Measurements from ENCODE around the gene DLEC1. TPM values are rescaled to one million over a fixed set of nuclear protein-coding genes. Genes with fewer than 3 reads are reported as not detected.

Gene DLEC1, protein sequence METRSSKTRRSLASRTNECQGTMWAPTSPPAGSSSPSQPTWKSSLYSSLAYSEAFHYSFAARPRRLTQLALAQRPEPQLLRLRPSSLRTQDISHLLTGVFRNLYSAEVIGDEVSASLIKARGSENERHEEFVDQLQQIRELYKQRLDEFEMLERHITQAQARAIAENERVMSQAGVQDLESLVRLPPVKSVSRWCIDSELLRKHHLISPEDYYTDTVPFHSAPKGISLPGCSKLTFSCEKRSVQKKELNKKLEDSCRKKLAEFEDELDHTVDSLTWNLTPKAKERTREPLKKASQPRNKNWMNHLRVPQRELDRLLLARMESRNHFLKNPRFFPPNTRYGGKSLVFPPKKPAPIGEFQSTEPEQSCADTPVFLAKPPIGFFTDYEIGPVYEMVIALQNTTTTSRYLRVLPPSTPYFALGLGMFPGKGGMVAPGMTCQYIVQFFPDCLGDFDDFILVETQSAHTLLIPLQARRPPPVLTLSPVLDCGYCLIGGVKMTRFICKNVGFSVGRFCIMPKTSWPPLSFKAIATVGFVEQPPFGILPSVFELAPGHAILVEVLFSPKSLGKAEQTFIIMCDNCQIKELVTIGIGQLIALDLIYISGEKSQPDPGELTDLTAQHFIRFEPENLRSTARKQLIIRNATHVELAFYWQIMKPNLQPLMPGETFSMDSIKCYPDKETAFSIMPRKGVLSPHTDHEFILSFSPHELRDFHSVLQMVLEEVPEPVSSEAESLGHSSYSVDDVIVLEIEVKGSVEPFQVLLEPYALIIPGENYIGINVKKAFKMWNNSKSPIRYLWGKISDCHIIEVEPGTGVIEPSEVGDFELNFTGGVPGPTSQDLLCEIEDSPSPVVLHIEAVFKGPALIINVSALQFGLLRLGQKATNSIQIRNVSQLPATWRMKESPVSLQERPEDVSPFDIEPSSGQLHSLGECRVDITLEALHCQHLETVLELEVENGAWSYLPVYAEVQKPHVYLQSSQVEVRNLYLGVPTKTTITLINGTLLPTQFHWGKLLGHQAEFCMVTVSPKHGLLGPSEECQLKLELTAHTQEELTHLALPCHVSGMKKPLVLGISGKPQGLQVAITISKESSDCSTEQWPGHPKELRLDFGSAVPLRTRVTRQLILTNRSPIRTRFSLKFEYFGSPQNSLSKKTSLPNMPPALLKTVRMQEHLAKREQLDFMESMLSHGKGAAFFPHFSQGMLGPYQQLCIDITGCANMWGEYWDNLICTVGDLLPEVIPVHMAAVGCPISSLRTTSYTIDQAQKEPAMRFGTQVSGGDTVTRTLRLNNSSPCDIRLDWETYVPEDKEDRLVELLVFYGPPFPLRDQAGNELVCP (N-terminal part only)
- 3.0 TPM for total RNA-seq

DNA sequence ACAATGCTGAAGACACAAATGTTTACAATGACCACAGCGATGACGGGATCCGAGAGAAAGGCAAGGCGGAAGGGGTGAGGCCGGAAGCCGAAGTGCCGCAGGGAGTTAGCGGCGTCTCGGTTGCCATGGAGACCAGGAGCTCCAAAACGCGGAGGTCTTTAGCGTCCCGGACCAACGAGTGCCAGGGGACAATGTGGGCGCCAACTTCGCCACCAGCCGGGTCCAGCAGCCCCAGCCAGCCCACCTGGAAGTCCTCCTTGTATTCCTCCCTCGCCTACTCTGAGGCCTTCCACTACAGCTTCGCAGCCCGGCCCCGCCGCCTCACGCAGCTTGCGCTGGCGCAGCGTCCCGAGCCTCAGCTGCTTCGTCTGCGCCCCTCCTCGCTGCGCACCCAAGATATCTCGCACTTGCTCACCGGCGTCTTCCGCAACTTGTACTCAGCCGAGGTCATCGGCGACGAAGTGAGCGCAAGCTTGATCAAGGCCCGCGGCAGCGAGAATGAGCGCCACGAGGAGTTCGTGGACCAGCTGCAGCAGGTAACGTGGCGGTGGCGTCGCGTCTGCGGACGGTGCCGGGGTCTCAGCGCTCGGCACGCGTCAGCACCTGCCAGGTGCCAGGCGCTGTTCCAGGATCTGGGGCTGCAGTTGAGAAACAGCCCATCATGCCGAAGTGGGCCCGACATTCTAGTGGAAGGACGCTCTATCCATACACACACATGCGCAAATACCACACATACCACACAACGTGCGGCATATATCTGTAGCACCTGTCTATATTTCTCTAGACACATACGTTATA lies at the start of gene DLEC1:
Gene DLEC1, plus strand, starts transcription at position 108 of the 798 bp plus-strand sequence. Its CDS starts 18 bp downstream, at position 126.

DNA sequence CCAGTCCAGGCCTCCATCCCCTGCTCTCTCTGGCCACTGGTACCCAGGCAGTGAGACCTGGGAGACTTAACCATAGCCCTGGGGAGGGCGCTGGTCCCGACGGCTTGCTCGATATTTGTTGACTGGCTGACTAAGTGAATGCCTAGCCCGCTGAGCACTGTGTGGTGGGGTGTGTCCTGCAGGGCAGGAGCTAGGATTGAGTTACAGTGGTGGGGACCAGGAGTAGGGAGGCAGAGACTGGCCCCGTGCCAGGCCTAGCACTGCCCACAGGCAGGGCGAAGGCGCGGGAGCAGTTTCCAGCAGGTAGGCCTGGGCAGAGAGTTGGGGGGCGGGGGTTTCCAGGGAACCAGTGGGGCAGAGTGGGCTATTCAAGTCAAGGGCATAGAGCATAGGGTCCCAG lies 48.5 kb upstream of the DLEC1 start, which contains the start of gene VILL:
Gene VILL, plus strand, starts transcription at position 260 of the 400 bp plus-strand sequence. CDS start 2,887 bp downstream, outside the sequence.

DNA sequence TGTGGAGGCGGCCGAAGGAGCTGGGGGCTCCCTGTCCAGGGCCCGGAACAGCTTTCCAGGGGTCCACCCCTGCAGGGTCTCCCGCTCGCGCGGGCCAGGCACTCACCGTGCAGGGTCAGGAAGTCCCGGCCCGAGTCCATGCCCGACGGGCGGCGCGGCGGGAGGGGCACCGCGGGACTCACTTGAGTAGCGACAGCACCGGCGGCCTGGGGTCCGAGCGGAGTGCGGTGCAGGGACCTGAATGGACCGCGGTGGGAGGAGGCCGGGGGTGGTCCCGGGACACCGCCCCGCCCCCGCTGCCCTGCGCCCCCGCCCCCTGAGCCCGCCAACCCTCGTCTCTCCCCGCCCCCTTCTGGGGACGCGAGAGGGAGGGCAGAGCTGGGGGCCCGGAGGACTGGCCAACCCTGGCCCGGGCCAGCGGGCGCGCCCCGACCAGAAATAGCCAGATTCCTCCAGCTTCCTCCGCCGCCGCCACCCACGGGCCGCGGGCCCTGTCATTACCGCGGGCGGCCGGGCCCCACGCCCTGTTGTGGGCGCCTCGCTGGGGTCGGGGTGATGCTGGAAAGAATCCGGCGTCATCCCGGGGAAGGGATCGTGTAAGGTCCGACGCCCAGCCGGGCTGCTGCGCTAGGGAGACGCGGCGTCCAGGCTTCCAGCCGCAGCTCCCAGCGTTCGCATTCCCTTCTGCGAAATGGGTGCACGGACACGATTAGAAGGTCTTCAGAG lies 9.4 kb upstream of the DLEC1 start, which contains the start of gene PLCD1:
Gene PLCD1, minus strand, starts transcription at position 243 of the 726 bp plus-strand sequence. Its CDS starts 103 bp downstream, at position 140.

DNA sequence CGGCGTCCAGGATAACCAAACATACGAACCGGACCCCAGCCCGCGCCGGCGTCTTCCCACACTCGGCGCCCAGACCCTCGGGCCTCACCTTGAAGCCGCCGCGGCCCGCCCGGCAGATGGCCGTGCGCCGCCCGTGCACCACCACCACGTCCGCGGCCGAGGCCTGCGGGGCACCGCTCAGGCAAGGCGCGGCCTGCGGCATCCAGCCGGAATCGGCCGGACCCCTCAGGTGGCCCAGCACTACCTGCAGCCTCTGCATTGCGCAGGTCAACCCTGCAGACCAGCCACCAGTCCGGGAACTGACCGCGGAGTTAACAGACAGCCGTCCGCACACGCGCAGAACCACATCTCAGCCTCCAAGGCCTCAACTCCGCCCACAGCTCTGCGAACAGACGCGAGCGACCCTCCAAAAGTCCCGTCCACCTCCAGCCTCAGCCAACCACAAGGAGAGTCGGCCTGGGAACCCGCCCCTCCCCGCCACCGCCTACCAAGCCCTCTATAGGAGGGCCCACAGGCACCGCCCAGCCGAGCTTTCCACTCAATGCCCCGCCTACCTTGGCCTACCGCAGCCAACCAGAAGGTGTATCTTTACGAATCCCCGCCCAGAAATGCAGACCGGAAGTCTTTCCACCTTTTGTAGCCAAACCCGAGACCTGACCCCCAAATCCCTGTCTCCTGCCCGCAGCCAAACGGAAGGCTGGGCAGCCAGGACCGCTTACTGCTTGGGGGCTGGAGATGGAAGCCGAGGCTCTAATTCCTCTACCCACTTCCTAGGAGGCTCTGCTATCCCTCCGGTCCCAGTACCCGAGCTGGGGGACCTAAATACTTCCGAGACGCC lies 98.0 kb downstream of the DLEC1 start, which contains the start of gene ACAA1:
Gene ACAA1, minus strand, starts transcription at position 351 of the 838 bp plus-strand sequence. Its CDS starts 92 bp downstream, at position 259.

DNA sequence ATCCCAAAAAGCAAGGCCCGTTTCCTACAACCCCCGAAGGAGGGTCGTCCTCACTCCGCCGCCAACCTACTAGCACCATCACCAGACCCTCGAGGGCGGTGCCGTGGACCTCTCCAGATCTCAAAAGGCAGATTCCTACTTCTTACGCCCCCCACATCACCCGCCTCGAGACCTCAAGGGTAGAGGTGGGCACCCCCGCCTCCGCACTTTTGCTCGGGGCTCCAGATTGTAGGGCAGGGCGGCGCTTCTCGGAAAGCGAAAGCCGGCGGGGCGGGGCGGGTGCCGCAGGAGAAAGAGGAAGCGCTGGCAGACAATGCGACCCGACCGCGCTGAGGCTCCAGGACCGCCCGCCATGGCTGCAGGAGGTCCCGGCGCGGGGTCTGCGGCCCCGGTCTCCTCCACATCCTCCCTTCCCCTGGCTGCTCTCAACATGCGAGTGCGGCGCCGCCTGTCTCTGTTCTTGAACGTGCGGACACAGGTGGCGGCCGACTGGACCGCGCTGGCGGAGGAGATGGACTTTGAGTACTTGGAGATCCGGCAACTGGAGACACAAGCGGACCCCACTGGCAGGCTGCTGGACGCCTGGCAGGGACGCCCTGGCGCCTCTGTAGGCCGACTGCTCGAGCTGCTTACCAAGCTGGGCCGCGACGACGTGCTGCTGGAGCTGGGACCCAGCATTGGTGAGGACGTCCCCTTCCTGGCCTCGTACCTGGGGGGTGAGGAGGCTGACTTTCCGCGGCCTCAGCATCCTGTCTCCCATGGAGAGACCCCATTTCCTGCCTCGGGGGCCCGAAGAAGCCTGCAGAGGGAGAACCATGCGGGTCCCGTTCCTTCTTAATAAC lies 99.6 kb downstream of the DLEC1 start, which contains the start of gene MYD88:
Gene MYD88, plus strand, starts transcription at position 313 of the 842 bp plus-strand sequence. Its CDS starts 40 bp downstream, at position 353.

DNA sequence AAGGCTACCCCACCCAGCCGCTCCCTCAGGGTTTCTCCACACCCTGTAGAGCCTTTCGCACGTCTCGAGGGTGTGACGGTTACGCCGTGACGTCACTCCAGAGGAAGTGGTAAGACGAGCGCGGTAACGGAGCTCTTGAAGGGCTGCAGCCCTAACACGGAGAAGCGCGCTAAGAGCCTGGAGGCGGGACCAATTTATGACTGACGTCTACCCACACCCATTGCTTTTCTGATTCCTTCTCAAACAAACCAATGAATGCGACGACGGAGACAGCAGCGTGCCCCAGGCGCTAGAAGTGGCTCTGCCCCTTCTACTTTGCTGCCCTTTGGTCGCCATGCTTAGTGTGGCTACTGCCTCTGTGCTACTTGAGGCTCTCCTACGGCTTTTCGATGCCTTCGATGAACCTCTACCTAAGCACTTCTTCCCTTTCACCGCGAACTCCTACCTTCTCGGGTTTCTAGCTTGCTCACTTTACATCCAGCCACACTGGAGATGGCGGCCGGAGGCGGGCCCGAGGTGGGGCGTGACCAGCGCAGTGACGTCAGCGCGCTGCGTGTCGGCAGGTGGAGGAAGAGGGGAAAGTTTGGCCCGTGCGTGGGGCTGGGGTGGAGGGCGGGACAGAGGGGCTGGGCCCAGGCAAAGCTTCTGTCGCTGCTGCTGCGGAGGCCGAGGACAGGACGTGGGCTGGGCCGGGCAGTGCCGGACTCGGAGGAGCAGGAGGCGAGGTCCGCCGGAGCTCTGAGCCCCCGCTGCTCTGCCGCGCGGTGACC lies 126.1 kb downstream of the DLEC1 start, which contains the start of gene OXSR1:
Gene OXSR1, plus strand, starts transcription at position 586 of the 770 bp plus-strand sequence. CDS start 340 bp downstream, outside the sequence.

Small RNA genes within 50 kb of the gene (small RNA-seq; reads per million reads assigned to genes)
- not detected for gene RF00019

Other genes starting within 250 kb of the DLEC1 start
- gene CTDSPL, start 177.3 kb upstream of the DLEC1 start, total RNA-seq, result 16.6 TPM
- 7.6 TPM for gene VILL, start 48.4 kb upstream of the DLEC1 start, total RNA-seq
- 7.6 TPM for gene PLCD1, start 9.6 kb upstream of the DLEC1 start, total RNA-seq
- 34.8 TPM for gene ACAA1, start 97.9 kb downstream of the DLEC1 start, total RNA-seq
- gene MYD88, start 99.5 kb downstream of the DLEC1 start, total RNA-seq, result 3.2 TPM
- gene OXSR1, start 126.3 kb downstream of the DLEC1 start, total RNA-seq, result 52.4 TPM
- gene SLC22A13, start 226.6 kb downstream of the DLEC1 start, total RNA-seq, result 0.69 TPM
- gene SLC22A14, start 243.1 kb downstream of the DLEC1 start, total RNA-seq, result 0.69 TPM